HL-60 (cell line): ENCODE data around the gene PRSS8.

Experiments
- DNase-seq, 2 experiments: peaks; one replicate each; pipeline ENCODE4 v3.0.0-alpha.2; 2010 to 2020; ENCODE audit warnings: low read depth in 1 of 2, low spot score in 1 of 2
- H3K27ac ChIP-seq: fragments of 250-450 bp; sonication (Bioruptor Pico); replicated peaks from 2 replicates; pipeline ENCODE4 v1.5.1; 2020; ENCODE audit warnings: mild to moderate bottlenecking, moderate library complexity
- H3K27me3 ChIP-seq: fragments of 250-450 bp; sonication (Bioruptor Pico); 2 replicates; pipeline ENCODE4 v1.5.1; 2021; ENCODE audit warnings: mild to moderate bottlenecking, moderate library complexity; ENCODE audit not compliant: insufficient read depth, poor library complexity, severe bottlenecking
- H3K4me3 ChIP-seq: replicated peaks from 2 replicates; pipeline ENCODE4 v1.5.1; 2011; ENCODE audit warnings: mild to moderate bottlenecking, control low read depth, low read length; ENCODE audit not compliant: insufficient read depth
- GABPA ChIP-seq: IDR thresholded peaks from 2 replicates; pipeline ENCODE4 v1.6.1; 2012; ENCODE audit warnings: low read depth
- POLR2AphosphoS5 ChIP-seq: IDR thresholded peaks from 2 replicates; pipeline ENCODE4 v1.6.1; 2012; ENCODE audit warnings: low read depth
- SPI1 ChIP-seq: IDR thresholded peaks from 2 replicates; pipeline ENCODE4 v1.6.1; 2012; ENCODE audit warnings: low read depth, mild to moderate bottlenecking, borderline replicate concordance
- TF ChIP-seq, protein P1 (sequence below): IDR thresholded peaks from one replicate; pipeline ENCODE4 v1.5.1; 2011; ENCODE audit warnings: low read length, control low read depth, inconsistent platforms; ENCODE audit not compliant: insufficient read depth
- TF ChIP-seq, protein P2 (sequence below): IDR thresholded peaks from 2 replicates; pipeline ENCODE4 v1.6.1; 2012; ENCODE audit warnings: low read depth; ENCODE audit not compliant: insufficient replicate concordance

PRSS8 gene

DNA sequence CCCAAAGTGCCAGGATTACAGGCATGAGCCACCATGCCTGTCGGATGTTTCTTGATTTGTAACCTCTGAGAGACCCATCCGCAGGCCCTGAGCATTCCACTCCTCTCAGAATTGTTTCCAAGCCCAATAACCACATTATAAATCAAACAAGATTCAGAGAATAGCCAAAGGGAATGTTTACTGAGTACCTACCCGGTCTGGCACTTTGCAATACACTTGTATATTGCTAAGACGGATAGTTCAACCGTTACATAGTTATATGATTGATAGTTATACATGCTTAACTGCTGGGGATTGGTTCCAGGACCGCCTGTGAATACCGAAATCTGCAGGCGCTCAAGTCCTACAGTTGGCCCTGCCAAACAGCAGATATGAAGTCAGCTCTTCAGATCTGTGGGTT, 21.1 kb downstream of the PRSS8 start:
- H3K4me3 ChIP-seq: no peak overlapping the region
- H3K27ac ChIP-seq: peak overlapping the region; percentile 68
- no peak for DNase-seq
- TF ChIP-seq SPI1: no peak
- TF ChIP-seq, protein P1, sequence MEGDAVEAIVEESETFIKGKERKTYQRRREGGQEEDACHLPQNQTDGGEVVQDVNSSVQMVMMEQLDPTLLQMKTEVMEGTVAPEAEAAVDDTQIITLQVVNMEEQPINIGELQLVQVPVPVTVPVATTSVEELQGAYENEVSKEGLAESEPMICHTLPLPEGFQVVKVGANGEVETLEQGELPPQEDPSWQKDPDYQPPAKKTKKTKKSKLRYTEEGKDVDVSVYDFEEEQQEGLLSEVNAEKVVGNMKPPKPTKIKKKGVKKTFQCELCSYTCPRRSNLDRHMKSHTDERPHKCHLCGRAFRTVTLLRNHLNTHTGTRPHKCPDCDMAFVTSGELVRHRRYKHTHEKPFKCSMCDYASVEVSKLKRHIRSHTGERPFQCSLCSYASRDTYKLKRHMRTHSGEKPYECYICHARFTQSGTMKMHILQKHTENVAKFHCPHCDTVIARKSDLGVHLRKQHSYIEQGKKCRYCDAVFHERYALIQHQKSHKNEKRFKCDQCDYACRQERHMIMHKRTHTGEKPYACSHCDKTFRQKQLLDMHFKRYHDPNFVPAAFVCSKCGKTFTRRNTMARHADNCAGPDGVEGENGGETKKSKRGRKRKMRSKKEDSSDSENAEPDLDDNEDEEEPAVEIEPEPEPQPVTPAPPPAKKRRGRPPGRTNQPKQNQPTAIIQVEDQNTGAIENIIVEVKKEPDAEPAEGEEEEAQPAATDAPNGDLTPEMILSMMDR: no peak
- TF ChIP-seq GABPA: no peak
- TF ChIP-seq, protein P2, sequence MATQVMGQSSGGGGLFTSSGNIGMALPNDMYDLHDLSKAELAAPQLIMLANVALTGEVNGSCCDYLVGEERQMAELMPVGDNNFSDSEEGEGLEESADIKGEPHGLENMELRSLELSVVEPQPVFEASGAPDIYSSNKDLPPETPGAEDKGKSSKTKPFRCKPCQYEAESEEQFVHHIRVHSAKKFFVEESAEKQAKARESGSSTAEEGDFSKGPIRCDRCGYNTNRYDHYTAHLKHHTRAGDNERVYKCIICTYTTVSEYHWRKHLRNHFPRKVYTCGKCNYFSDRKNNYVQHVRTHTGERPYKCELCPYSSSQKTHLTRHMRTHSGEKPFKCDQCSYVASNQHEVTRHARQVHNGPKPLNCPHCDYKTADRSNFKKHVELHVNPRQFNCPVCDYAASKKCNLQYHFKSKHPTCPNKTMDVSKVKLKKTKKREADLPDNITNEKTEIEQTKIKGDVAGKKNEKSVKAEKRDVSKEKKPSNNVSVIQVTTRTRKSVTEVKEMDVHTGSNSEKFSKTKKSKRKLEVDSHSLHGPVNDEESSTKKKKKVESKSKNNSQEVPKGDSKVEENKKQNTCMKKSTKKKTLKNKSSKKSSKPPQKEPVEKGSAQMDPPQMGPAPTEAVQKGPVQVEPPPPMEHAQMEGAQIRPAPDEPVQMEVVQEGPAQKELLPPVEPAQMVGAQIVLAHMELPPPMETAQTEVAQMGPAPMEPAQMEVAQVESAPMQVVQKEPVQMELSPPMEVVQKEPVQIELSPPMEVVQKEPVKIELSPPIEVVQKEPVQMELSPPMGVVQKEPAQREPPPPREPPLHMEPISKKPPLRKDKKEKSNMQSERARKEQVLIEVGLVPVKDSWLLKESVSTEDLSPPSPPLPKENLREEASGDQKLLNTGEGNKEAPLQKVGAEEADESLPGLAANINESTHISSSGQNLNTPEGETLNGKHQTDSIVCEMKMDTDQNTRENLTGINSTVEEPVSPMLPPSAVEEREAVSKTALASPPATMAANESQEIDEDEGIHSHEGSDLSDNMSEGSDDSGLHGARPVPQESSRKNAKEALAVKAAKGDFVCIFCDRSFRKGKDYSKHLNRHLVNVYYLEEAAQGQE: no peak
- TF ChIP-seq POLR2AphosphoS5: no peak
- no peaks in the 10 kb centered on the region for H3K27me3 ChIP-seq

DNA sequence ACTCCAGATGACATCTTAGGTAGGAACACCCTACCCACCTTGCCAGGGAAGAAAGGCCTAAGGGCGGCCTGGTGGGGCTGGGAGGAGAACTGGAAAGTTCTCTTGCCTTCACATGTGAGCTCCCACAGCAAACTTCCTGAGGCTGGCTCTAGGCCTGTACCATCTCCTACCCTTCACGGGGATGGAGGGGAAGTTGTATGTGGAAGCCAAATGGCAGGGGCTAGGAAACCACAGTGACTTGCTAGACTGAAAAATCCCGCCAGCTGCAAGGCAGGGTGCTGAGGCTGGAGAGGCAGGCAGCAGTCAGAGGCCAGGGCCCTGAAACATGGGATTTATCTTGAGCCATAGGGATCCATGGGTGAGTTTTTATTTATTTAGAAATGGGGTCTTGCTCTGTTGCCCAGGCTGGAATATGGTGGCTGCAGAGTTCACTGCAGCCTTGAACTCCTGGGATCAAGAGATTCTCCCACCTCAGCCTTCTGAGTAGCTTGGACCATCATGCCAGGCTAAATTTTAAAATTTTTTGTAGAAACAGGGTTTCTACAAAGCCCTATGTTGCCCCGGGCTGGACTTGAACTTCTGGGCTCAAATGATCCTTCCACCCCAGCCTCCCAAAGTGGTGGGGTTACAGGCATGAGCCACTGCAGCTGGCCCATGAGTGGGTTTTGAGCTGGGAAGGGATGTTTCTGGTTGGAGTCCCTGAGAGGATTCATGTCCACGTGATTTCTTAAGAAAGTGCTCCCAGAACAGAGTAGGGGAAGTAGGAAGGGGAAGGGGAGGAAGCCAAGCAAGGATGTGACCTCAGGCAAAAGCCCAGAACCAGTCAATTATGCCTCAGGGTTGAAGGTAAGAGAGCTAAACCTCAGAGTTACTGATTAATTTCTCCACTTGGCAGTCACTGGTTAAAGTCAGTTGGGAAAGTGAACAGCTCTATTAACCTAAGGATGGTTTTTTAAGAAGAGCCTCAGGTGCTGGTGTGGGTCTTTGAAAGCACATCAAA, 22.1 kb downstream of the PRSS8 start:
- Histone ChIP-seq H3K4me3 (no peak overlapping the region), H3K27me3 (no peaks in the 10 kb centered on the region), H3K27ac (peak overlapping the region; percentile 68)
- peak; percentile 82 to 89 for DNase-seq
- TF ChIP-seq, protein P1: no peak
- TF ChIP-seq SPI1 (peak; percentile 74; the same call in 1 of the 2 replicates), POLR2AphosphoS5 (peak; percentile 78)

DNA sequence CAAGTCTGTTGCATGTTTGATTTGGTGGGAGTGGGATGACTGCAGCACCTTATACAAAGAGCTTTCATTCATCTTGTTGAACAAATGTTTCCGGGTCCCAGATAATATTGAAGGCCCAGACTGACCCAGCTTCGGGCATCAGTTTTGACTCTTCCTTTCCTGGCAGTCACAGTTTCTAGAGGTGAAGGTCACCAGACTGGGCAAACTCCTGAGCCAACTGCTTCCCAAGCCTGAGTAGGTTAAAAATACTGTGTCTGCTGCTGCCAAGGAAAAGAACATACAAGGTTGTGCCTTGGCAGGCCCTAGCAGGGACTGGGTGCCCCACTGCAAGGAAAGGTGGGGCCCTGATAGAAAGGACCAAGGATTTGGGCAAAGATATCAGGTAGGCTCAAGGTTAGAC, 22.8 kb downstream of the PRSS8 start:
- Histone ChIP-seq H3K4me3 (no peak overlapping the region), H3K27ac (peak overlapping the region; percentile 68), H3K27me3 (no peaks in the 10 kb centered on the region)
- no peak for DNase-seq
- no peak for TF ChIP-seq GABPA
- no peak for TF ChIP-seq POLR2AphosphoS5
- TF ChIP-seq, protein P1: no peak
- TF ChIP-seq, protein P2: no peak
- no peak for TF ChIP-seq SPI1
